Psoas muscle (tissue), 8 donors: ENCODE measurements around the gene APEX2. TPM values are rescaled to one million over a fixed set of nuclear protein-coding genes. Genes with fewer than 3 reads are reported as not detected.
A peak's percentile ranks its signal among the peaks of the same experiment; 100 is the strongest.
"Not testable (repeated sequence)": the region's sequence is repeated elsewhere in the genome, so short reads cannot be mapped to it uniquely, and the experiment has no call there.

Experiments
- ATAC-seq, 4 donors: fragments of 200-7000 bp; cut with Tn5 transposase; one replicate each; pipeline ENCODE4 v1.9.1; 2020; ENCODE audit warnings: moderate library complexity in 3 of 4, mild to moderate bottlenecking in 2 of 4
- DNase-seq, 2 donors: peaks; one replicate each; pipeline ENCODE4 v3.0.0-alpha.2; 2020
- H3K27ac ChIP-seq: fragments of 200-600 bp; one replicate; pipeline ENCODE4 v1.8.0; 2022
- H3K27me3 ChIP-seq, 3 donors: fragments of 200-600 bp in 1 of 3; one replicate each; pipeline versions ENCODE4 v1.6.1 to v1.8.0; 2013 to 2022; ENCODE audit warnings: low read length in 2 of 3, mild to moderate bottlenecking in 2 of 3, moderate library complexity in 1 of 3; ENCODE audit not compliant: insufficient read depth in 3 of 3
- H3K36me3 ChIP-seq, 2 donors: fragments of 200-600 bp in 1 of 2; one replicate each; pipeline versions ENCODE4 v1.6.1 to v1.8.0; 2013 to 2022; ENCODE audit warnings: low read depth in 1 of 2, mild to moderate bottlenecking in 1 of 2, moderate library complexity in 1 of 2; ENCODE audit not compliant: insufficient read depth in 1 of 2
- H3K4me1 ChIP-seq: fragments of 200-600 bp; one replicate; pipeline ENCODE4 v1.8.0; 2022
- H3K4me3 ChIP-seq: fragments of 200-600 bp; one replicate; pipeline ENCODE4 v1.8.0; 2022; ENCODE audit warnings: mild to moderate bottlenecking
- H3K9me3 ChIP-seq: fragments of 200-600 bp; one replicate; pipeline ENCODE4 v1.8.0; 2022
- WGBS, 3 donors: extraction: QIAGEN DNeasy Blood & Tissue Kit; methylation state at CpG; one replicate each; pipeline versions ENCODE4 v1.1.6 to v1.1.7; 2013; 5-methylcytosine and 5-hydroxymethylcytosine counted together
- intact Hi-C, 2 donors: fragments of 100-400 bp; cut with DNase I; formaldehyde crosslinking; loops; one replicate each; pipeline versions ENCODE4 v1.11.0 to v1.14.2; 2022
- polyA plus RNA-seq, 3 donors: library from polyadenylated mRNA; stranded (reverse); fragments of 200-250 nt; gene quantifications; one replicate each; pipeline ENCODE4 v1.2.3, GENCODE V29; 2013
- total RNA-seq, 4 donors: library from RNA; stranded (reverse); fragmentation: NEBNext Ultra II Directional in 2 of 4; extraction: Animal tissue kit (Norgen Biotek cat#: 25700) in 2 of 4; gene quantifications; one replicate each; pipeline versions ENCODE4 v1.2.1 to v1.2.4, GENCODE V29; 2021 to 2023
- TF ChIP-seq, protein P1 (sequence below): fragments of 200-600 bp; IDR thresholded peaks from one replicate; pipeline ENCODE4 v1.8.0; 2022; ENCODE audit warnings: antibody characterized with exemption
- donor health status: healthy with polysubstance abuse.
- donor health status: DM: no; HTN: no; CAD: no; lungs with moderate emphysema.
- donor health status: Bipolar disorder and iron deficiency.
- donor health status: healthy.
- donor health status: DM: yes; HTN: yes; CAD: no.
- donor health status: DM: no; HTN: no; CAD: no.
- donor health status: DM: no; HTN: no; CAD: no.
- donor health status: DM: yes; HTN: yes; CAD: no.

The APEX2 gene
- total and polyA plus RNA-seq, 7 donors: 6.7 to 15.1 (median 10.5) TPM

DNA sequence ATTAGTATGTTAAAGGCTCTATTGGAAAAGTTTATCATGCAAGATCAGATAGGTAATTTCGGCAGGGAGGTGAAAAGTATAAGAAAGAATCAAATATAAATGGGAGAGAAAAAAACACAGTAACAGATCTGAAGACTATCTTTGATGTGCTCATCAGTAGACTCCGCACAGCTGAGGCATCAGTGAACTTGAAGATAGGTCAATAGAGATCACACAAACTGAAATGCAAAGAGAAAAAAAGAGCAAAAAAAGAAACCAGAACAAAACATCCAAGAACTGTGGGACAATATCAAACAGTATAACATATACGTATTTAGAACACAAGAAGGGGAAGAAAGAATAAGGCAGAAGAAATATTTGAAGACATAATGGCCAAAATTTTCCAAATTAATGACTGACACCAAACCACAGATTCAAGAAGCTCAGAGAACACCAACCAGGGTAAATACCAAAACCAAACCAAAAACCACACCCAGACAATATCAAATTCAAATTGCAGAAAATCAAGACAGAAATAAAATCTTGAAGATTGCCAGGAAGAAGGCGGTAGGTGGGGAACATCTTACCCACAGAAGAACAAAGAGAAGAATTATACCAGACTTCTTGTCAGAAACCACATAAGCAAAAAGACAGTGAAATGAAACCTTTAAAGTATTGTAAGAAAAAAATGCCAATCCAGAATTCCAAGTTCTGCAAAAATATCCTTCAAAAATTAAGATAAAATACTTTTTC is 35.2 kb upstream of the APEX2 start:
- Histone ChIP-seq H3K4me3 (no peak overlapping the region), H3K4me1 (no peaks in the 10 kb centered on the region), H3K27ac (no peak overlapping the region), H3K36me3 (no peaks in the 10 kb centered on the region), H3K27me3 (peaks cover 0 to 6% (median 0%) of the 10 kb centered on the region in 3 donors), H3K9me3 (peaks cover 6% of the 10 kb centered on the region)
- 71 to 90% (median 76%) methylated on average over 4 of the region's 4 CpGs for WGBS, 3 donors
- no peak for DNase-seq
- intact Hi-C loops: no loop called here
- no peak for ATAC-seq
- TF ChIP-seq, protein P1, sequence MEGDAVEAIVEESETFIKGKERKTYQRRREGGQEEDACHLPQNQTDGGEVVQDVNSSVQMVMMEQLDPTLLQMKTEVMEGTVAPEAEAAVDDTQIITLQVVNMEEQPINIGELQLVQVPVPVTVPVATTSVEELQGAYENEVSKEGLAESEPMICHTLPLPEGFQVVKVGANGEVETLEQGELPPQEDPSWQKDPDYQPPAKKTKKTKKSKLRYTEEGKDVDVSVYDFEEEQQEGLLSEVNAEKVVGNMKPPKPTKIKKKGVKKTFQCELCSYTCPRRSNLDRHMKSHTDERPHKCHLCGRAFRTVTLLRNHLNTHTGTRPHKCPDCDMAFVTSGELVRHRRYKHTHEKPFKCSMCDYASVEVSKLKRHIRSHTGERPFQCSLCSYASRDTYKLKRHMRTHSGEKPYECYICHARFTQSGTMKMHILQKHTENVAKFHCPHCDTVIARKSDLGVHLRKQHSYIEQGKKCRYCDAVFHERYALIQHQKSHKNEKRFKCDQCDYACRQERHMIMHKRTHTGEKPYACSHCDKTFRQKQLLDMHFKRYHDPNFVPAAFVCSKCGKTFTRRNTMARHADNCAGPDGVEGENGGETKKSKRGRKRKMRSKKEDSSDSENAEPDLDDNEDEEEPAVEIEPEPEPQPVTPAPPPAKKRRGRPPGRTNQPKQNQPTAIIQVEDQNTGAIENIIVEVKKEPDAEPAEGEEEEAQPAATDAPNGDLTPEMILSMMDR: no peak

DNA sequence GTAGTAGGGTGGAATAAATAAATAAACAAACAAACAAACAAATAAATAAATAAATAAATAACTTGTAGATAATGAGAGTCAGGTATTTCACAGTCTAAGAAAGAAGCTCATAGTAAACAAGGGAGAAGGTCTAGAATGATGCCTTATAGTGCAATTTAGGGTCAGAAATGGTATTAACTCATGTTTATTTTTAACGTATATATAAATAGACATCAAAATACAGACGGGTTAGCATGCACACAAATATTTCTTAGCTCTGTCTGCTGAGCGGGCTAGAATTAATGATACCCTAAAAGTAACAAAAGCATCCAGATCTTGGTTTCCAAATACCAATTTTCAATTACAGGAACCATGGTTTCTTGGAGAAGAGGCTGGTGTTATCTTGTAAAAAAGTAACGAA is 22.8 kb upstream of the APEX2 start:
- H3K4me3 ChIP-seq: no peak overlapping the region
- peaks cover 0 to 13% (median 0%) of the 10 kb centered on the region in 3 donors for H3K27me3 ChIP-seq
- TF ChIP-seq, protein P1: no peak
- H3K4me1 ChIP-seq: peaks cover 8% of the 10 kb centered on the region
- 42 to 54% (median 44%) methylated on average over 4 of the region's 4 CpGs for WGBS, 3 donors
- no peaks in the 10 kb centered on the region for H3K36me3 ChIP-seq
- peaks cover 8% of the 10 kb centered on the region for H3K9me3 ChIP-seq
- intact Hi-C loops: no loop called here
- peak overlapping the region; percentile 13 for H3K27ac ChIP-seq
- DNase-seq (no peak), ATAC-seq (peak in 3 of 4 donors; percentile 28 to 73 (median 60))

GRCh38 chrX:54978448-54978847 is 21.7 kb upstream of the APEX2 start:
- no peaks in the 10 kb centered on the region for H3K36me3 ChIP-seq
- H3K27ac ChIP-seq: peak overlapping the region; percentile 19
- H3K27me3 ChIP-seq: peaks cover 0 to 13% (median 0%) of the 10 kb centered on the region in 3 donors
- TF ChIP-seq, protein P1: no peak
- peaks cover 8% of the 10 kb centered on the region for H3K9me3 ChIP-seq
- intact Hi-C loops: no loop called here
- DNase-seq (no peak), ATAC-seq (peak in 3 of 4 donors; percentile 44 to 53 (median 44))
- peaks cover 8% of the 10 kb centered on the region for H3K4me1 ChIP-seq
- no peak overlapping the region for H3K4me3 ChIP-seq

GRCh38 chrX:54979432-54979831 is 20.7 kb upstream of the APEX2 start:
- H3K27me3 ChIP-seq: peaks cover 0 to 8% (median 0%) of the 10 kb centered on the region in 3 donors
- no peak for DNase-seq
- TF ChIP-seq, protein P1: no peak
- H3K36me3 ChIP-seq: no peaks in the 10 kb centered on the region
- H3K4me3 ChIP-seq: no peak overlapping the region
- peak overlapping the region; percentile 19 for H3K27ac ChIP-seq
- no peak for ATAC-seq
- intact Hi-C loops: no loop called here
- peaks cover 1% of the 10 kb centered on the region for H3K9me3 ChIP-seq
- H3K4me1 ChIP-seq: peaks cover 8% of the 10 kb centered on the region

DNA sequence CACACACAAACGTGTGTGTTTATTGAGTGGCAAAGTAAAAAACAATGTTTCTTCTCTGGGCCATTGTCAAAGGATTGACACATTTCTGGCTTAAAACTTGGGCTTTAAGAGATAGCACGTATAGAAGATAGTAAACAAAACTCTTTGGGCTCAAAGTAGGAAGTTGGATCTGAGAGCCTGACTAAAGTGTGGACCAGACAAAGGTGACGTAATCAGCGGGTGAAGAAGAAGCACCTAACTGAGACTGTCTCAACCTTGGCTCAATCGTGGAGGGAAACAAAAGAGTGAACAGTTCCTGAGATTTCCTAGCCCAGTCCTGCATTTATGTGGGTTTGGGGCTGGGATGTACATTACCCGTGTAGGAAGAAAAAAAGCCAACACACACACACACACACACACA is 19.8 kb upstream of the APEX2 start:
- no peak overlapping the region for H3K27ac ChIP-seq
- peaks cover 8% of the 10 kb centered on the region for H3K4me1 ChIP-seq
- H3K27me3 ChIP-seq: no peaks in the 10 kb centered on the region
- no peak for DNase-seq
- TF ChIP-seq, protein P1: no peak
- no peak overlapping the region for H3K4me3 ChIP-seq
- no peaks in the 10 kb centered on the region for H3K36me3 ChIP-seq
- peak in 1 of 4 donors; percentile 43 for ATAC-seq
- H3K9me3 ChIP-seq: no peaks in the 10 kb centered on the region
- intact Hi-C loops: no loop called here
- WGBS, 3 donors: 60 to 86% (median 65%) methylated on average over 6 of the region's 6 CpGs

DNA sequence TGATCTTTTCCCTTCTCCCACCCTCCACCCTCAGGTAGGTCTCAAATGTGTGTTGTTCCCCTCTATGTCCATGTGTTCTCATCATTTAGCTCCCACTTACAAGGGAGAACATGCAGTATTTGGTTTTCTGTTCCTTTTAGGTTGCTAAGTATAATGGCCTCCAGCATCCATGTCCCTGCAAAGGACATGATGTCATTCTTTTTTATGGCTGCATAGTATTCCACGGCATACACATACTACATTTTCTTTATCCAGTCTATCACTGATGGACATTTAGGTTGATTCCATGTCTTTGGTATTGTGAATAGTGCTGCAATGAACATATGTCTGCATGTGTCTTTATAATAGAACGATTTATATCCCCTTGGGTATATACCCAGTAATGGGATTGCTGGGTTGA is 16.9 kb upstream of the APEX2 start:
- DNase-seq, H3K27me3 ChIP-seq, H3K4me3 ChIP-seq, H3K36me3 ChIP-seq, H3K4me1 ChIP-seq, intact Hi-C loops, H3K27ac ChIP-seq, H3K9me3 ChIP-seq, ATAC-seq: not testable (repeated sequence)
- WGBS, 3 donors: 81 to 92% (median 87%) methylated on average over 2 of the region's 2 CpGs
